ENCODE measurements around the gene MRPL28.
"Not testable (repeated sequence)": the region's sequence is repeated elsewhere in the genome, so short reads cannot be mapped to it uniquely, and the experiment has no call there.

MRPL28 gene

GRCh38 chr16:389352-389751, 19.0 kb upstream of the MRPL28 start:
- DNase-seq (ENCODE audit: low spot score): no peak

GRCh38 chr16:387761-388666, 17.7 kb upstream of the MRPL28 start:
- DNase-seq (ENCODE audit: low spot score): not testable (repeated sequence)

GRCh38 chr16:386641-387156, 16.4 kb upstream of the MRPL28 start:
- no peak for DNase-seq (ENCODE audit: low spot score)

GRCh38 chr16:383326-384051, 13.2 kb upstream of the MRPL28 start:
- DNase-seq (ENCODE audit: low spot score): no peak

- peak; percentile 60 for DNase-seq (ENCODE audit: low spot score)
Observed at GRCh38 chr16:381789-382717, 11.7 kb upstream of the MRPL28 start, which contains the start of gene PGAP6. TSS of gene PGAP6 (minus strand) at chr16:381978. CDS start at chr16:381821, 157 bp downstream.

- DNase-seq (ENCODE audit: low spot score): no peak
Observed at GRCh38 chr16:381012-381788, 10.9 kb upstream of the MRPL28 start.

- no peak for DNase-seq (ENCODE audit: low spot score)
Observed at GRCh38 chr16:380762-381011, 10.3 kb upstream of the MRPL28 start.

GRCh38 chr16:379961-380761, 9.8 kb upstream of the MRPL28 start:
- DNase-seq (ENCODE audit: low spot score): no peak

GRCh38 chr16:379183-379960, 9.0 kb upstream of the MRPL28 start:
- no peak for DNase-seq (ENCODE audit: low spot score)

GRCh38 chr16:378821-379182, 8.5 kb upstream of the MRPL28 start:
- no peak for DNase-seq (ENCODE audit: low spot score)

GRCh38 chr16:378113-378820, 7.9 kb upstream of the MRPL28 start:
- not testable (repeated sequence) for DNase-seq (ENCODE audit: low spot score)

GRCh38 chr16:377419-377951, 7.1 kb upstream of the MRPL28 start:
- no peak for DNase-seq (ENCODE audit: low spot score)

GRCh38 chr16:376817-377418, 6.6 kb upstream of the MRPL28 start:
- DNase-seq (ENCODE audit: low spot score): no peak

GRCh38 chr16:375927-376816, 5.8 kb upstream of the MRPL28 start:
- no peak for DNase-seq (ENCODE audit: low spot score)

GRCh38 chr16:375212-375611, 4.9 kb upstream of the MRPL28 start:
- DNase-seq (ENCODE audit: low spot score): no peak

GRCh38 chr16:374616-374926, 4.2 kb upstream of the MRPL28 start:
- DNase-seq (ENCODE audit: low spot score): no peak

GRCh38 chr16:373848-374615, 3.7 kb upstream of the MRPL28 start:
- DNase-seq (ENCODE audit: low spot score): no peak

Measured in HuH-7 (cell line).